Fibroblast of peridontal ligament (primary cell): ENCODE results near the gene LRRC43.
"Not testable (repeated sequence)": the region's sequence is repeated elsewhere in the genome, so short reads cannot be mapped to it uniquely, and the experiment has no call there.

Source experiments
- DNase-seq: peaks from one replicate; pipeline ENCODE4 v3.0.0-alpha.2; 2010; ENCODE audit errors: extremely low read depth

Gene LRRC43

DNA sequence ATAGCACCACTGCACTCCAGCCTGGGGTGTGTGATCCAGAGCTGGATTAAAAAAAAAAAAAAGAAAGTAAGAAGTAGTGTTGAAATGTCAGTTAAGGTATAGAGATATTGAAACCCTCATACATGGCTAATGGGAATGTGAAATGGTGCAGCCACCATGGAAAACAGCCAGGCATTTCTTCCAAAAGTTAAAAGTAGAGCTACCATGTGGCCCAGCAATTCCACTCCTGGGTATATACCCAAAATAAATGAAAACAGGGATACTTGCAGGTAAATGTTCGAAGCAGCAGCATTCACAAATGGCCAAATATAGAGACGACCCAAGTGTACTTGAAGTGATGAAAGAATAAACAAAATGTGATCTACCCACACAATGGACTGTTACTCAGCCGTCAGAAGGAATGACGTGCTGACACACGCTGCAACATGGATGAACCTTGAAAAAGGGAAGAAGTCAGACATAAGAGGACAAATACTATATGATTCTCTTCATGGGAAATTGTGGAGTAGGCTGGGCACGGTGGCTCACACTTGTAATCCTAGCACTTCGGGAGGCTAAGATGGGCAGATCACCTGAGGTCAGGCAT lies 24.1 kb upstream of the LRRC43 start:
- no peak for DNase-seq

DNA sequence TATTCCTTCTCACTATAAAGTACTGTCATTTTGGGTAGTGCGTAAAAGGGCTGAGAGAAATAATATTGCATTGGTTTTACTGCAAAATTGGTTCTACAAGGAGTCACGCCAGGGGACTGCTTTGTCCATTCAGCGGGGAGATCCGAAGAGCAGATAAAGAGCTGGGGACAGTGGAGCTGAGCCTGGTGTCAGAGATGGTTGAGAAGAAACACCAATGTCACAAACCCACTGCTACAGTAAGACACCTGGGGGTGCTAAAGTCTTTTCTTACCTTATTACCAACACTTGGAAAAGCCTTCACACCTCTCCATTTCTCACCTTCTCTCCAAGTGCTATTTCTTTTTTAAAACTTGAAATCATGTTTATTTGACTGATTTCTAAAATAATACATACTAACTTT lies 23.0 kb upstream of the LRRC43 start:
- no peak for DNase-seq

- DNase-seq = no peak
These were observed 22.2 kb upstream of the LRRC43 start for GRCh38 chr12:122160761-122161160.

- no peak for DNase-seq
These were observed 21.2 kb upstream of the LRRC43 start for GRCh38 chr12:122161682-122162081.

- DNase-seq = no peak
These were observed 19.9 kb upstream of the LRRC43 start for GRCh38 chr12:122162976-122163375.

GRCh38 chr12:122166422-122167349 lies 16.2 kb upstream of the LRRC43 start:
- no peak for DNase-seq

- no peak for DNase-seq
These were observed 15.5 kb upstream of the LRRC43 start for GRCh38 chr12:122167356-122167925.

DNA sequence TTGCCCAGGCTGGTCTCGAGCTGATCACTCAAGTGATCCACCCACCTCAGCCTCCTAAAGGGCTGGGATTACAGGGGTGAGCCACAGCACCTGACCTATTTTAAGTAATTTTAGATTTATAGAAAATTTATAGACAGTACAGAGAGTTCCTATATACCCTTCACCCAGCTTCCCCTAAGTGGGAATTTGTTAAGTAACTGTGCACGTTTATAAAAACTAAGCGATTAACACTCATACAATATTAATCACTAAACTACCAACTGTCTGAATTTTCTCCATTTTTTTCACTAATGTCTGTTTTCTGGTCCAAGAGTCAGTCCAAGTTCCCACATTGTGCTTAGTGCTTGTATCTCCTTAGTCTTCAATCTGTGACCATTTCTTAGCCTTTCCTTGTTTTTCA lies 14.4 kb upstream of the LRRC43 start:
- DNase-seq = no peak

GRCh38 chr12:122171399-122171798 lies 11.5 kb upstream of the LRRC43 start:
- no peak for DNase-seq

GRCh38 chr12:122172262-122172939 lies 10.5 kb upstream of the LRRC43 start:
- DNase-seq = no peak

DNA sequence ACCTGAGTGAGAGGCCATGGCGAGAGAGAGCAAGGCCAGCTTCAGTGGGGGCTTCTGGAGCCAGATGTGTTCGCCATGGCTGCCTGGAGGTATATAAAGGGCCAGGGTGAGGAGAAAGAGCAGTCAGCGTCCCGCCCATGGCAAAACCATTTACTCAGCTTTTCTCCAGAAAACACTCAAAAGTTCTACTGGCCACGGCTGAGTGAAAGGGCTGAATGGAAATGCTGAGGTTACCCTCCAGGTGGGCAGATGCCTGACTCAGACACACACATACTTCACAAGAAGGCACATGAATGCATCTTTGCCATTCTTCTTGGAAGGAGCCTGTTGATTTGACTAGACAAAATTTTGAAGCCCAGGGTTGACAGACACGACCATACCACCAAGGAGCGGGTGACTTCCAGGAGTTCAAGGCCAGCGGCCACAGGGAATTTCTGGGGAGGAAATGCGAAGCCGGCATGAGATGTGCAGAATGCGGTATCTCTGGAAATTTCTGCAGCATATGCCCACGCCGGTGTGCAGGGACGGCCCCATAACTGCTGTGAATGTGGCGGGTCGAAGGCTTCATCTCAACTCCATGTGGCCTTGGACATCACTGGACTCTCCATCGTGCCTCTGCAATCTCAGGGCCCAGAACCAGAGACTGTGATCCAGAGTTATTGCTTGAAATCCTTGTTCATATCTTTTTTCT lies 8.6 kb upstream of the LRRC43 start, which contains the start of gene IL31:
Gene IL31, minus strand, starts transcription at position 67 of the 691 bp plus-strand sequence. Its CDS starts 49 bp downstream, at position 18.
- DNase-seq = no peak

GRCh38 chr12:122176473-122176872 lies 6.5 kb upstream of the LRRC43 start:
- not testable (repeated sequence) for DNase-seq

DNA sequence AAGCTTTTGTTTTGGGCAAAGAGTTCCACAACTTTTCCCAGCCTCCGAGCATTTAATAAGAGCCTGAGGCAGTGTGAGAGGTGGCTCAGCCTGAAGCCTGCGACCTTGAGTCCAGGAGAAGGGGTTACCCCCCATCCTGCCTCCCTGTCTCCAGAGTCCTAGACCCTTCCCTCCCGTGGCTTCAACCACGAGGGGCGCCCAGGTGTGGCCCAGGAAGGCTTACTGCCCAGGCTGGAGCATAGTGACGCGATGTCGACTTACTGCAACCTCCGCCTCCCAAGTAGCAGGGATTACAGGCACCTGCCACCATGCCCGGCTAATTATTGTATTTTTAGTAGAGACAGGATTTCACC lies 641 bp downstream of the LRRC43 start:
- DNase-seq = no peak

DNA sequence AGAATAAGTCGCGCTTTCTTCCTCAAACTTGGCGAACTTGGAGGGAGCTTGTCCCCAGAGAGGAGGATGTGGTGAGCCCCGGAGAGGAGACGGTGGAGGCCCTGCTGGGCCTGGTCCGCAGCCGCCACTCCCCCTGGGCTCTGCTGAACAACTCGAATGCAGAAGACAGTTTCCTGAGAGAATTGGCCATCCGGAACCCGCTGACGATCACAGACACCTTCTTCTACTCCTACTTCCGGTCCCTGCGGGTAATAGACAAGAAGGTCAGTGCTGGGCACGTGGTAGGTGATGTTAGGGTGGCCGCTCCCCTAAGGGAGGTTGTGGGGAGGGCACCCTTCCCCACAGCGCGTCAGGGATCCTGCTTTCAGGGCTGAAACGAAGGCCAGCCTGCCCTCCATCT lies 1.6 kb downstream of the LRRC43 start:
- DNase-seq = no peak

DNA sequence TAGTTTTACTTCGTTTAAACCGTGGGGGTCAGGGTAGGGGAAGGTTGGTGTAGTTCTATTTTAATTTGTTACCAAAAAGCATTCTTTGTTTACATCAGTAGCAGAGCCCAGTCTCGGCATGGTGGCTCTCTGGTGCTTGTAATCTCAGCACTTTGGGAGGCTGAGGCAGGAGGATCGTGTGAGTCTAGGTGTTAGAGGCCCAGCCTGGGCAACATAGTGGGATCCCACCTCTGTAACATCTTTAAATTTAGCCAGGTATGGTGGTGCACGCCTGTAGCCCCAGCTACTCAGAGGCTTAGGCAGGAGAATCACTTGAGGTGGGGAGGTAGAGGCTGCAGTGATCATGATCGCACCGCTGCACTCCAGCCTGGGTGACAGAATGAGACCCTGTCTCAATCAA lies 2.2 kb downstream of the LRRC43 start:
- no peak for DNase-seq

DNA sequence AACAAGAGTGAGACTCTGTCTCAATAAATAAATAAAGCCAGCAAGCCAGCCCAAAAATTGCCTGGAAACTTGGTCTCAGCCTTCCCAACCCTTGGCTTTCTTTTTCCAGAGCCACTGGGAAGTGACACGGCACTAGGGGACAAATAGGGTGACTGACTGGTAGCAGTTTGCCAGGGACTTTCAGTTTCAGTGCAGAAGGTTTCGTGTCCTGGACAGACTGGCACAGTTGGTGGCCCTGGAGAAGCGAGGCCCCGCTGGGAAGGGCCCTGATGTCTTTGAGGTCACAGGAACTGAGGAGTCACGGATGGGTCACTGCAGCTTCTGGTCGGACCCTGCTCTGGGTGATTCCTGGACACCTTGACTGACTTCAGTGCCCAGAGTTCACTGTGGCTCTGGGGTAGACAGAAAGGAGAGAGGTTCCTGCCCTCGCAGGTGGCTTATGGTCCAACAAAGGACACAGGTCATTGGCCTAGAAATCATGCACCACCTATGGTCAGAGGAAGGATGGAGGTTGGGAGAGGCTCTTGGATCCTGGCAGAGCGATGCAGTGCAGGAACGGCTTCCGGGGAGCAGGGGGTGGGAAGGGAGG lies 2.7 kb downstream of the LRRC43 start:
- no peak for DNase-seq

- DNase-seq = no peak
These were observed 4.5 kb downstream of the LRRC43 start for GRCh38 chr12:122187466-122187865.

DNA sequence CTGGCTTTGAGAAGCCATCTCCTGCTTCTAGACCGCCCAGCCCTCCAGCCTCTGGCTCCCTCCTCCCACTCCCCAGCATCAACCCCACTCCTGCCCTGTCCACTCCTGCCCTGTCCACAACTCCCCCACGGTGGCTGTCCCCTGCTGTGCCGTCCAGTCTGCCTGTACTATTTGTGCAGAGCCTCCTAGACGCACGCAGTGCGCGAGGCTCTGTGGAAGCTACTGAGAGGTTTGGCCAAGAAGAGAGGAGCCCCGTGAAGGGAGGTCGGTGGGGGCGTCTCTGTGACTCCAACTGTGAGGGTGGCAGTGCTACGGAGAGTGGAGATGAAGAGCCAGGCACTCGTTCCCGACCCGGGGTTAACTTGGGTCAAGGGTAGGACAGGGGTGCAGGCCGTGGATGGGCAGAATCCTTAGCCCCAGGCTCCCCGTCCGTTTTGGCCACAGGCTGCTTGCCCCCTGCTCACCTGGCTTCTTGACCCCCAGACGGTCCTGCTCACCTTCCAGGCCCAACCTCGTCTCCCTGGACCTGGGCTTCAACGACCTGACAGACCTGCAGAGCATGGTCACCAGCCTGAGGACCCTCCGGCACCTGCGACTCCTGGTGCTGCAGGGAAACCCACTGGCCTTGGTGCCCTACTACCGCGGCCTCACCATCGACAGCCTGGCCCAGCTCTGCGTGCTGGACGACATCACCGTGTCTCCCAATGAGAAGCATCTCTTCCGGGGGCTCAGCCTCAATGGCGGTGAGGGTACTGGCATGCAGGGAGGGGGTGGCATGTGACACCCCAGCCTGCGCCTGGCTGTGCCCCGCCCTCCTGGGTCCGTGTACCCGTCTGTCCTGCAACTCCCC lies 6.9 kb downstream of the LRRC43 start:
- no peak for DNase-seq

GRCh38 chr12:122190842-122191668 lies 8.1 kb downstream of the LRRC43 start:
- peak; percentile 54 for DNase-seq

GRCh38 chr12:122192441-122192840 lies 9.5 kb downstream of the LRRC43 start:
- no peak for DNase-seq
